GM21515 (cell line): Measurements from ENCODE around the gene ZNF587B.
"Not testable (repeated sequence)": the region's sequence is repeated elsewhere in the genome, so short reads cannot be mapped to it uniquely, and the experiment has no call there.

ENCODE experiments used
- ATAC-seq: cut with Tn5 transposase; IDR thresholded peaks from one replicate; pipeline ENCODE4 v1.9.1; 2021; ENCODE audit not compliant: unreplicated experiment

The ZNF587B gene

DNA sequence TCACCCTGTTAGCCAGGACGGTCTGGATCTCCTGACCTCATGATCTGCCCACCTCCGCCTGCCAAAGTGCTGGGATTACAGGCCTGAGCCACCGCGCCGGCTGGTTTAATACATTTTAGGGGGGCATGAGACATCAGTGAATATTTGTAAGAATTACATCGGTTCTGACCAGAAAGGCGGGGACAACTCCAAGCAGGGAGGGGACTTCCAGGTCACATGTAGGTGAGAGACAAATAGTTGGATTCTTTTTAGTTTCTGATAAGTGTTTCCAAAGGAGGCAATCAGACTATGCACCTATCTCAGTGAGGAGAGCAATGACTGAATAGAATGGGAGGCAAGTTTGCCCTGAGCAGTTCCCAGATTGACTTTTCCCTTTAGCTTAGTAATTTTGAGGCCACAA is 11.7 kb upstream of the ZNF587B start:
- ATAC-seq, result no peak

DNA sequence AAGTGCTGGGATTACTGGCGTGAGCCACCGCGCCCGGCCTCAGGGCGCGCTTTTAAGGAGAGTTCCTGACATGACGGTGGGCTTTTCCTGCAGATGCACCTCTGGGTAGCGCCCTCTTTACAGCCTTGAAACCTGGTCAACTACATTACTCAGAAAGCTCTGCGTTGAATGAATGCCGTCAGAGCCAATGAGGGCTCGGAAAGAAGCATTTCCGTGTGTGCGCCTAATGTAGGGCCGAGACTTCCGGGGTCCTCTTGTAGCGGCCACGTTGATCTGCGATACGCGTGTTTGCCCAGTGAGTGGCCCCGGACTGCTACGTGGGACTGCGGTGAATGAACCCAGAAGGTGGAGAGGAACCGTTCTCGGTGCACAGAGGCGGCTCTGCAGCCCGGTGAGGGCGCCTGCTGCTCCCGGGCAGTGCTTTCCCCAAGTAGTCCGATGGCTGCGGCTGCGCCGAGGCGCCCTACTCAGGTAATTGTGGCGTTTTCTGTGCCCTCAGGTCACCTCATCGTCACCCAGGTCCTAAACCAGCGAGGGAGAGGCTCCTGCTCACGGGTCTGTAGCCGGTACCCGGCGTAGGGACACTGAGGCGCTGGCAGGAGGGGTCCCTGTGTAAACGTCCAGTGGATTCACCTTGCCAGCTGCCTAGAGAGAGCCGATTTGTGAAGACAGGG is 10.5 kb upstream of the ZNF587B start:
- ATAC-seq, result peak; percentile 86

DNA sequence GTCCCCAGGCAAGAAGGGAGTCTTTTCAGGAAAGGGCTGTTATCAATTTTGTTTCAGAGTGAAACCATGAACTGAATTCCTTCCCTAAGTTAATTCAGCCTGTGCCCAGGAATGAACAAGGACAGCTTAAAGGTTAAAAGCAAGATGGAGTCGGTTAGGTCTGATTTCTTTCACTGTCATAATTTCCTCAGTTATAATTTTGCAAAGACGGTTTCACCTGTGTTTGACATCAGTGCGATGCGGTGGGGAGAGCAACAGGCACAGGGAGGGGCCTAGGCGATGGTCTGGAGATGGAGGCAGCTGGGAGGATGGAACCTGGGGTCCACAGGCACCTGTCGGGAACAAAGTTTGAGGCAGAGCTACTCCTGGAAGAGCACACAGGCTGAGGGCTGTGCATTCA is 9.5 kb upstream of the ZNF587B start:
- ATAC-seq, result no peak

DNA sequence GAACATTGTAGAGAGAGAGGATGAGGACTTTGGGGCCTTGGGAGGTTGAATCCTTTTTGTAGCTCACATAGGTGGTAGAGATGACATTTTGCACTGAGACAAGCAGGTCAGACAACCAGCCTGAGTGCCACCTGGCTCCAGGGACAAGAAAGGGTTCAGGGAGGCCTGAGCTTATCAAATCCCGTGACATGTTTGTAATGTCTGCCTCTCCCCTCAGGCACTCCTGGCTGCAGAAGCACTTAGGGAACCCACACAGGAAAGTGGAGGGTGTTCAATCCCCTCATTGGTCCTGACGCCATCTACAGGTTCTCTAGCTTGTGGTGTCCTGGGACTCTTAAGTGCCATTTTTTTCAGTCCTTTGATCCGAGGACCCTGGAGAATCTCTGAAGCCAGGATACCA is 9.0 kb upstream of the ZNF587B start:
- not testable (repeated sequence) for ATAC-seq

DNA sequence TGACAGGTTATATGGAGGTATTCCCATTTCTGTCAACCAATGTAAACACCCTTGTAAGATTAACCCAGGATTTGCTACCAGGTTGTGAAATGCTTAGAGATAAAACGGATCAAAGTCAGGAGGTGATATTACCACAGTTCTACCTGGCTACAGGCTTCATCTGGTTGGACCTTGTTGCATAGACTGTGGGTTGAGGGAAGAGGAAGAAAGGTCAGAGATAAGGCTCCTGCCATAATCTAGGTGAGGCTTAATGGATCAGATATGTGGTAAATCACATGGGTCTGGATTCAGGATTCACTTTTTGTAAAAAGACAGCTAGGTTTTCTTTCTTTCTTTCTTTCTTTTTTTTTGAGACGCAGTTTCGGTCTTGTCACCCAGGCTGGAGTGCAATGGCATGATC is 8.6 kb upstream of the ZNF587B start:
- not testable (repeated sequence) for ATAC-seq

DNA sequence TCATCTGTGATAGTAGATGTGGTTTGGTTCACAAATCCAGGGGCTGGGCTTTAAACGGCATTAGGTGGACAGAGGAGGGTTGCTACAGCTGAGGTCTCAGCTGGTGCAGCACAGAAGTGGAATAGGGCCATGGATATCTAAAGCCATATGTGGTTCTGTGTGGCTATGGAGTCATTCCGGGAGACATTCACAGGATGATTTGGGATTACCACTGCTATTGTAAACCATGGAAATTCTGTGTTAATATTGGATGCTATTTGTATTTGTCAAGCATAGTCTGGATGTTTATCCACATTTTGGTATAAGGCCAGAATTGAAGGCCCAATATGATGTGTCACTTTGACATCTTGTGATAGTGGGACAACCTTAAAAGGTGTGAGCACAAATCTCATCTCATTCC is 6.9 kb upstream of the ZNF587B start:
- not testable (repeated sequence) for ATAC-seq

DNA sequence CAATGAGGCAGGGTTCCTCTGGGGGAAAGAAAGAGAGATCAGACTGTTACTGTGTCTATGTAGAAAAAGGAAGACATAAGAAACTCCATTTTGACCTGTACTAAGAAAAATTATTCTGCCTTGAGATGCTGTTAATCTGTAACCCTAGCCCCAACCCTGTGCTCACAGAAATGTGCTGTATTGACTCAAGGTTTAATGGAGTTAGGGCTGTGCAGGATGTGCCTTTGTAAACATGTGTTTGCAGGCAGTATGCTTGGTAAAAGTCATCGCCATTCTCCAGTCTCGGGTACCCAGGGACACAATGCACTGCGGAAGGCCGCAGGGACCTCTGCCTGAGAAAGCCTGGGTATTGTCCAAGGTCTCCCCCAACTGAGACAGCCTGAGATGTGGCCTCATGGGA is 6.5 kb upstream of the ZNF587B start:
- not testable (repeated sequence) for ATAC-seq

DNA sequence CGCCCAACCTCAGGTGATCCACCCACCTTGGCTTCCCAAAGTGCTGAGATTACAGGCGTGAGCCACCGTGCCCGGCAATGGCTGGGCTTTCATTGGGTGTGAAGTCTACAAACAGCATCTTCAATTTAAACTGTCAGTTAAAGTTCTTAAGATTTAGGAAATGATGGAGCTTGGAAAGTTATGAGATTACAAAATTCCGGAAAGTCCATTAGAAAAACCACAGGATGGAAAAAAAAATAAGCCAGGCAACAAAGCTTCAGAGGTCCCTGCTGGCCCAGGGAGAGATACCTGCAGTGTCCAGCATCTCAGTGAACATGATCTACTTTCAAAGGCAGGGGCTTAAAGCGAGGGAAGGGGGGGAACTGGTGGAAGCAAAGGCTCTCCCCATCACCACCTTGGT is 4.6 kb upstream of the ZNF587B start:
- ATAC-seq, result no peak

DNA sequence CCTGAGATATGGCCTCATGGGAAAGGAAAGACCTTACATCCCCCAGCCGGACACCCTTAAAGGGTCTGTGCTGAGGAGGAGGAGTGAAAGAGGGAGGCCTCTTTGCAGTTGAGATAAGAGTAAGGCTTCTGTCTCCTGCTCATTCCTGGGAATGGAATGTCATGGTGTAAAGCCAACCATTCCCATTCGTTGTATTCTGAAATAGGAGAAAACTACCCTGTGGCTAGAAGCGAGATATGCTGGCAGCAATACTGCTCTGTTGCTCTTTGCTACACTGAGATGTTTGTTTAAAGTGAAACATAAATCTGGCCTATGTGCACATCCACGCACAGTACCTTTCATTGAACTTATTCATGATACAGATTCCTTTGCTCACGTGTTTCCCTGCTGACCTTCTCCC is 783 bp upstream of the ZNF587B start:
- ATAC-seq, result no peak

DNA sequence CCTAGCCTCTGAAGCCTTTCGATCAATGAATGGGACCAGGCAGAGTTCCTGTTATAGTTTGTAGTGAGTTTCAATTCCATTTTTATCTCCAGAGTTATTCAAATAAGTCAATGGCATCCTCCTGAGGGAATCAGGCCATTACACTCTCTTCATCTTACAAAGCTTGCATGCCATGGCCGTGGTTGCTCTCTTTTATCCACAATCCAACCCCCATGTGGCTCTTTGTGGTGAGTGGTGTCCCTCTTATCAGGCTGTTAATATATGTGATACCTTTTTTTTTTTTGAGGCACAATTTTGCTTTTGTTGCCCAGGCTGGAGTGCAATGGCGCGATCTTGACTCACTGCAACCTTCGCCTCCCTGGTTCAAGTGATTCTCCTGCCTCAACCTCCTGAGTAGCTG is 6.9 kb downstream of the ZNF587B start:
- not testable (repeated sequence) for ATAC-seq

DNA sequence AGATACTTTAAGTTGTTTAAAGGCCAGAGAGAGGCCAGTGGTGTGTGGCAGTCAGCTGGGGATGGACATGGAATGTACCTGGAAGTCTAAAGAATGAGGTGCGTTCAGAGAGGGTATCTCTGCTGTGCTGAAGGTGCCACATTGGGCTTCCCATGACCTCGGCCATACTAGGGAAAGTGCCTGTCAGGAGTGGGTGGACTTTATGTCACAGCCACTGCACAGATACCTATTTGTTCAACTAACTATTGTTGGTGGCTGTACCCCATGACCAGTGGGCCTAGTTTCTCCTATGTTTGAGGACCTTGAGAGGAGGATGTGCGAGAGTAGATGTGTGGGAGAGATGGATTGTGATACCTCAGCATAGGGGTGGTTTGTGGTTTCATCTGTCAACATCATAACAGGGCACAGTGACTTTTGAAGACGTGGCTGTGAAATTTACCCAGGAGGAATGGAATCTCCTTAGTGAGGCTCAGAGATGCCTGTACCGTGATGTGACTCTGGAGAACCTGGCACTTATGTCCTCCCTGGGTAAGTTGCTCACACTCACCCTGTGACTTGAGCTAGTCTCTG is 8.6 kb downstream of the ZNF587B start:
- ATAC-seq, result not testable (repeated sequence)

DNA sequence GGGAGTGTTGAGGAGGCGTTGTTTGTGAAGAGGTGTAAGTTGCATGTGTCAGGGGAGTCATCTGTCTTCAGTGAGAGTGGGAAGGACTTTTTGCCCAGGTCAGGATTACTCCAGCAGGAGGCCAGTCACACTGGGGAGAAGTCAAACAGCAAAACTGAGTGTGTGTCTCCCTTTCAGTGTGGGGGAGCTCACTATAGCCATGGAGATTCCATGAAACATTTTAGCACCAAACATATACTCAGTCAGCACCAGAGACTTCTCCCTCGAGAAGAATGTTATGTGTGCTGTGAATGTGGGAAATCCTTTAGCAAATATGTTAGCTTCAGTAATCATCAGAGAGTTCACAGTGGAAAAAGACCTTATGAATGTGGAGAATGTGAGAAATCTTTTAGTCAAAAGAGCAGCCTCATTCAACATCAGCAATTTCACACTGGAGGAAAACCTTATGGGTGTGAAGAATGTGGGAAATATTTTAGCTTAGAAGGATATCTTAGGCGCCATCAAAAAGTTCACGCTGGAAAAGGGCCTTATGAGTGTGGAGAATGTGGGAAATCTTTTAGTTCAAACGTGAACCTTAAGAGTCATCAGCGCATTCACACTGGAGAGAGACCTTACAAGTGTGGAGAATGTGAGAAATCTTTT is 11.1 kb downstream of the ZNF587B start:
- ATAC-seq, result no peak

DNA sequence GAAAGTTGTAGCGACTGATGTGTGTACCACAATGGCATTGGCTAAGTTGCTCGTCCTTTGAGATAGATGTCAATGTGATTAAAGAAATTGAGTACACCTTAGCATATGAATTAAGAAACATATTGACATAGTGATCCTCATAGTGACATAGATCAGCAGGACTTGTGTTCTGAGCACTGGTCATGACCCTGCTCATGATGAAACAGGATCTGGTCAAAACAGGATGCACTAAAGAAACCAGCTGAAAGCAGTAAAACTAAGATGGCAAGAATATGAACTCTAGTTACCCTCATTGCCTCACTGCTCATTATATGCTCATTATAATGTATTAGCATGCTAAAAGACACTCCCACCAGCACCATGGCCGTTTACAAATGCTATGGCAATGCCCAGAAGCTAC is 17.1 kb downstream of the ZNF587B start:
- ATAC-seq, result not testable (repeated sequence)

DNA sequence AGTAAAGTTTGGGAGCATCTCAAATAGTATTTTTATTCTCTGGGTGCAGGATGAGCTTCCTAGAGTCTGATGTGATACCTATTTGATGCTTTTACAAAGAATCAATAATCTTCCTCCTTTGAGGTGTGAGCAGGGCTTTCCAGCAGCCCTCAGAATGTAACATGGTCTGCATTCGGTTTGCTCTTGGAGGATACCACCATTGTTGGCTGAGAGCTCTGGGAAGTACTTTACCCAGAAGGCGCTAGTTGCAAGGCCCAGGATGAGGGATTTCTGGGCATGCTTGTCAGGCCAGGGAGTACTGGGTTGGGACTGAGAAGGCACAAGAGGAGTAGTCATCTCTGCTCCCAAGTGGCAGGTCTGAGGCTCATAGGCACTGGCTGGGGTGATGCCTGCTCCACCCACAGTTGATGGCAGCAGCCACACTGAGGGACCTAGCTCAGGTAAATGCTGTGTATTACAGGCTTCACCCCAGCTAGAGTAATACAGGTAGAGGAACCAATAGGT is 19.1 kb downstream of the ZNF587B start:
- ATAC-seq, result peak; percentile 18

DNA sequence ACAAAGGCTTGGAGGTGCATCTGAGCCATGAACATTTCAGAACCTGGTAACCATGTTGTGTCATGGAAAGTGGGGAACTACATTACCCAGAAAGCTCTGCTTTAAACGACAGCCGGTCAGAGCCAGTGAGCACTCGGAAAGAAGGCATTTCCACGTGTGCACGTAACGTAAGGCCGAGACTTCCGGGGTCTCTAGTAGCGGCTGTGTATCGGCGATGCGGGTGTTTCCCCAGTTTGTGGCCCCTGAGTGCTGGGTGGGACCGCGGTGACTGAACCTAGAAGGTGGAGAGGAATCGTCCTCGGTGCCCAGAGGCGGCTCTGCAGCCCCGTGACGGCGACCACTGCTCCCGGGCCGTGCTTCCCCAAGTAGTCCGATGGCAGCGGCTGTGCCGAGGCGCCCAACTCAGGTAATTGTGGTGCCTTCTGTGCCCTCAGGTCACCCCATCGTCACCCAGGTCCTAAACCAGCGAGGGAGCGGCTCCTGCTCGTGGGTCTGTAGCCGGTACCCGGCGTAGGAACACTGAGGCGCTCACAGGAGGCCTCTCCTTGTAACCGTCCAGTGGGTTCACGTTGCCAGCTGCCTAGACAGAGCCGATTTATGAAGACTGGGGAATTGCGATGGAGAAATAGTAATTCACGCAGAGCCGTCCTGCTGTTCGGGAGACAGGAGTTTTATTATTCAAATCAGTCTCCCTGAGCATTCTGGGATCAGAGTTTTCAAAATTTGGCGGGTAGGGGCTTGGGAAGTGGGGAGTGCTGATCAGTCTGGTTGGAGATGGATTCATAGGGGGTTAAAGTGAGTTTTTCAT is 19.8 kb downstream of the ZNF587B start, which contains the start of gene ZNF587:
TSS of gene ZNF587 (plus strand) at position 194 of the 808 bp plus-strand sequence. CDS start at position 374, 180 bp downstream.
- peak; percentile 88 for ATAC-seq

DNA sequence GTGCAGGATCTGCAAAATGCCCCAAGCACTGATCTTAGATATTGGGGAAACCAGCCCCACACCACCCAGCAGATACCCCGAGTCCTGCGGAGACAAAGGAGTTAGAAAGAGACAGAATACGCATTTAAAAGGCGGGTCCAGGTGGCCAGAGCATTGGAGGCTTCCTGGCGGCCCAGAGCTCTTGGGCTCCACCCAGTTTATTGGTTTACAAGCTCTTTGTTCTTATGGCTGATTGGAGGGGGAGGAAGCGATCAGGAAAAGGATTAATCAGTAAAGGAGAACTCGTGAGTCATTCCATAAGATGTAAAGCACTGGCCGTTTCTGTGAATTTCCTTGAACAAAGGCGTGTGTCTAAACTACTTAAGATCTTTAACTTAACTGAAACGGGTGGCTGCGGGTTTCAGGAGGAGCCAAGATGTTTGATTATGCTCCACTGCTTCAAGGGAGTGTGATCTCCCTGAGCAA is 20.5 kb downstream of the ZNF587B start:
- no peak for ATAC-seq

DNA sequence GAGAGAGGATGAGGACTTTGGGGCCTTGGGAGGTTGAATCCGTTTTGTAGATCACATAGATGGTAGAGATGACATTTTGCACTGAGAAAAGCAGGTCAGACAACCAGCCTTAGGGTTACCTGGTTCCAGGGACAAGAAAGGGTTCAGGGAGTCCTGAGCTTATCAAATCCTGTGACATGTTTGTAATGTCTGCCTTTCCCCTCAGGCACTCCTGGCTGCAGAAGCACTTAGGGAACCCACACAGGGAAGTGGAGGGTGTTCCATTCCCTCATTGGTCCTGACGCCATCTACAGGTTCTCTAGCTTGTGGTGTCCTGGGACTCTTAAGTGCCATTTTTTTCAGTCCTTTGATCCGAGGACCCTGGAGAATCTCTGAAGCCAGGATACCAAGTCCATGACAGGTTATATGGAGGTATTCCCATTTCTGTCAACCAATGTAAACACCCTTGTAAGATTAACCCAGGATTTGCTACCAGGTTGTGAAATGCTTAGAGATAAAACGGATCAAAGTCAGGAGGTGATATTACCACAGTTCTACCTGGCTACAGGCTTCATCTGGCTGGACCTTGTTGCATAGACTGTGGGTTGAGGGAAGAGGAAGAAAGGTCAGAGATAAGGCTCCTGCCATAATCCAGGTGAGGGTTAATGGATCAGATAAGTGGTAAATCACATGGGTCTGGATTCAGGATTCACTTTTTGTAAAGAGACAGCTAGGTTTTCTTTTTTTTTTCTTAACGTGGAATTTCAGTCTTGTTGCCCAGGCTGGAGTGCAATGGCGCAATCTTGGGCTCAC is 21.9 kb downstream of the ZNF587B start:
- not testable (repeated sequence) for ATAC-seq

DNA sequence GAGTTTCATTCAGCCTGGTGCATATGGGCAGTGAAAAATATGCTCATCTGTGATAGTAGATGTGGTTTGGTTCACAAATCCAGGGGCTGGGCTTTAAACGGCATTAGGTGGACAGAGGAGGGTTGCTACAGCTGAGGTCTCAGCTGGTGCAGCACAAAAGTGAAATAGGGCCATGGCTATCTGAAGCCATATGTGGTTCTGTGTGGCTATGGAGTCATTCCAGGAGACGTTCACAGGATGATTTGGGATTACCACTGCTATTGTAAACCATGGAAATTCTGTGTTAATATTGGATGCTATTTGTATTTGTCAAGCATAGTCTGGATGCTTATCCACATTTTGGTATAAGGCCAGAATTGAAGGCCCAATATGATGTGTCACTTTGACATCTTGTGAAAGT is 24.0 kb downstream of the ZNF587B start:
- ATAC-seq, result not testable (repeated sequence)

DNA sequence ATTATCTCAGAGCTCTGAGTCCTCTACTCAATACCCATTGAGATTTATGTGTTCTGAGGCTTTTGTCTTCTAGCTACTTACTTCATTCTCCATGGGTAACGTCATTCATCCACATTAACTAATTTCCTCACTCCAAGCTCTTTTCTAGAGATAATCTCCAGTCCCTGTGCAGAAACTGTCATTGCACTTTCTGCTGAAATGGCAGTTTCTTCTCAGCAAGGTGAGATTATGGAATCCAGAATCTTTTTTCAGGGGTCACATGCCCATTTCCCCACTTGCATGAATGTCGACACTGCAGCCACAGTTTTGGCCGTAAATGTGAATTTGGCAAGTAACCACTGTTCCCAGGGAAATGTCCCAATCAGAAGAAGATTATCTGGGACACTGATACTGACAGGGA is 32.3 kb downstream of the ZNF587B start:
- not testable (repeated sequence) for ATAC-seq

DNA sequence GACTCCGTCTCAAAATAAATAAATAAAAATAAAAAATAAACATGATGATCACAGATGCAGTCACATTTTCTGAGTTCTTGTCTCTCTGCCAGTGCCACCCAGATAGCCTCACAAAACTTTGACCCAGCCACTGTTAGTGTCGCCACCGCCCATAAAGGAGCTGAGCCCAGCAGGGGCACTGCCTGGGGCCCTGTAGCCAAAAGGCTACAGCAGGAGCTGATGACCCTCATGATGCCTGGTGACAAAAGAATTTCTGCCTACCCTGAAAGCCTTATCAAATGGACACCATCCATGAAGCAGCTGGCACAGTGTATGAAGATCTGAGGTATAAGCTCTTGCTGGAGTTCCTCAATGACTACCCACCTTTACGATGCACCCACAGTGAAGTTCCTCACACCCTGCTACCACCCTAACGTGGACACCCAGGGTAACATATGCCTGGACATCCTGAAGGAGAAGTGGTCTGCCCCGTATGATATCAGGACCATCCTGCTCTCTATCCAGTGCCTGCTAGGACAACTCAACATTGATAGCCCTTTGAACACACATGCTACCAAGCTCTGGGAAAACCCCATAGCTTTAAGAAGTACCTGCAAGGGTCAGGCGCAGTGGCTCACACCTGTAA is 37.9 kb downstream of the ZNF587B start:
- ATAC-seq, result no peak
